ENCODE measurements around the gene RAB26.

Gene RAB26

GRCh38 chr16:2181952-2182351 is 33.5 kb downstream of the RAB26 start:
- no peak for DNase-seq

GRCh38 chr16:2183671-2184070 is 35.2 kb downstream of the RAB26 start:
- DNase-seq = no peak

DNA sequence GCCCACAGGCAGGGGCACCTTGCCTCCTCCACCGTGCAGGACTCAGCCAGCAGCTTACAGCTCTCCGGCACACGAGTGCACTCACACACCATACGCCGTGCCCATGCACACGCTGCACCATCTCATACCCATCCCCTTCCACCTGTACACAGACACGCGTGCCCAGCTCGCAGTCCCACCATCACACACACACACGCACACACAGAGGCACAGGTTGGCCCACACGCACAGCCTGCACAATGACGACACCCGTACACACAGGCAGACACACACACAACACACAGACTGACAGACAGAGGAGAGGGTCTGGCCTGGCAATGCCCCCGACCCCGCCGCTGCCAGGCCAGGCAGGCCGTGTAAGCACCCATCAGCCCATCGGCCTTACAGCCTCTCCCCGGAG is 35.9 kb downstream of the RAB26 start:
- no peak for DNase-seq

DNA sequence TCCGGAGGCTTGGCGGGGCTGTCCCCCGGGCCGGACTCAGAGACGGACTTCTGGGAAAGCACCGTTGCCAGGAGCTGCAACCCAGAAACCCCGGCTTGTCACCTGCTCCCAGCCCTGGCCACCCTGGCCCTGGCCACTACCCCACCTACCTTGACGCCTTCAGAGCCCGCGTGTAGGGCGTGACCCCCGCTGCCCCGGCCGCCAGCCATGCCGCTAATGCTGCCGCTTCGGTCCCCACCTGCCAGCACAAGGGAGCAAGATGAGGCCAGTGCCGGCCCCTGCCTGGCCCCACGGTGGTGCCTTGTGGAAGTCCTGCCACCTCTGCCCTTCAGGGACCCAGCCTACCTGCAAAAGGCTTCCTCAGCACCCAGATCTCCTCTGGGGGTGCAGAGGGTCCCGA is 36.5 kb downstream of the RAB26 start:
- DNase-seq = no peak

DNA sequence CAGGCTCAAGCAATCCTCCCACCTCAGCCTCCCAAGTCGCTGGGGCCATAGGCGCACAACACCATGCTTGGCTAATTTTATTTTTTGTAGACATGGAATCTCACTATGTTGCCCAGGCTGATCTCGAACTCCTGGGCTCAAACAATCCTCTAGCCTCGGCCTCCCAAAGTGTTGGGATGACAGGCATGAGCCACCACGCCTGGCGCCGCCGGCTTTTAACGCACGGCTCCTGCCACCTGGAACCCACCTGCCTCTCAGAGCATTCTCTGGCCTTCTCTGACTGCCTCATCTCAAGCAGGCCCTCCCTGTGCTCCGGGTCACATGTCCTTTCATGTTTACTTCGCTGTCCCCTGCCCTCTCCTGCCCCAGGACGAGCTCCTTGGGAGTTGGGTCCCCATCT is 37.6 kb downstream of the RAB26 start:
- no peak for DNase-seq

- no peak for DNase-seq
Measured at GRCh38 chr16:2186505-2186904, 38.1 kb downstream of the RAB26 start.

- DNase-seq = no peak
Measured at GRCh38 chr16:2187212-2187611, 38.8 kb downstream of the RAB26 start.

GRCh38 chr16:2188395-2188794 is 40.0 kb downstream of the RAB26 start:
- DNase-seq = no peak

DNA sequence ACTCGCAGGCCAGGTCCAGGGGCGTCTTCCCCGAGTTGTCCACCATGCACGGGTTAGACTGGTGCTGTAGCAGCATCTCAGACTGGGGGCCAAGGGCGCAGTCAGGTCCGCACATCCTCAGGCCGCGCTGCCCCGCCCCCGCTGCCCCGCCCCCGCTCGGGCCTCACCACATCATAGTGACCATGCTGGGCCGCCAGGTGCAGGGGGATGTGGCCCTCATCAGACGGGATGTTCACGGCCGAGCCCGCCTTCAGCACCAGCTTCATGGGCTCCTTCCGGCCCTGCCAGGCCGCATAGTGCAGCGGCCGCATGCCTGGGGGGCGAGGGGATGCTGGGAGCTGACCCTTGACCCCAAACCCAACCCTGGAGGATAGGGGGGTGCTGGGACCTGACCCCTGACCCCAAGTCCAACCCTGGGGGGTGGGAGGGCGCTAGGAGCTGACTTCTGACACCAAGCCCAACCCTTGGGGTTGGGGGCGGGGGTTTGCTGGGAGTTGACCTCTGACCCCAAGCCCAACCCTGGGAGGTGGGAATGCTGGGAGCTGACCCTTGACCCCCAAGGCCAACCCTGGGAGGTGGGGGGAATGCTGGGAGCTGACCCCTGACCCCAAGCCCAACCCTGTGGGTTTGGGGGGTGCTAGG is 40.9 kb downstream of the RAB26 start:
- DNase-seq = no peak

DNA sequence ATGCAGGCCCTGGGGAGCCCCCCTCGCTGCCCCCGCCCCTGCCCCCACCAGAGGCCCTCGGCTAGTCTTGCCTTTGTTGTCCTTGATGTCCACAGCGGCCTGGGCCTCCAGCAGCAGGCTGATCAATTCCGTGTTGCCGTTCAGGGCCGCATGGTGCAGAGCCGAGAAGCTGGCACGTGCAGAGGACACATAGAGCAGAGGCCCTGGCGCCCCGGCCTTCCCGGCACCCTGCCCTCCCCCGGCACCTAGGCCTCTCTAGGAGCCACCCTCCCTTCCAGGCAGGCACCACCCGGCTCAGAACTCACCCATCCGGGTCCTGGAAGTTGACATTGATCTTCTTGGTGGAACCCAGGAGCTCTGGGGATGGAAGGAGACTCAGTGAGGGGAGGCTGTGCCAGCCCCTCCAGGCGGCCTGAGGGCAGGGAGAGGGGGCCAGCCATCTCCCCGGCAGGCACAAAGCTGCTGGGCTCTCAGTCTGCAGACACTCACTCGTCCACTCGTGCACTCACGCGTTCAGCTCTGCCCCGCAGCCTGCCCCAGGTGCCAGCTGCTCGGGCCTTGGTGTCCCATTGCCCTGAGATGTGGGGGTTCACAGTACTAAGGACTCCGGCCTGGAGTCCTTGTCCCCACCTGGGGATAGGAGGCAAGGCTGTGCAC is 41.7 kb downstream of the RAB26 start:
- no peak for DNase-seq

GRCh38 chr16:2190659-2191445 is 42.4 kb downstream of the RAB26 start:
- DNase-seq = no peak

DNA sequence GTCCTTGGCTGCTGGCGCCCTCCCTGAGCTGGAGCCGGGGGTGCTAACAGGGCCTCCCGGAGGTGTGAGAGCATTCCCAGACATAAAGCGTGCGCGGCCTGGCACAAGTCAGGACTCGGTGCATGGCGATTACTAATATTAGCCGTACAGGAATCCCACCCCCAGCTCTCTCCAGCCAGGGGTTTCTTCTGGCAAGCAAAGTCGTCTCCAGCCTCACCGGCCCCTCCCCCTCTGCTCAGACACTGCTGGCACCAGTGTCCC is 43.0 kb downstream of the RAB26 start:
- no peak for DNase-seq

GRCh38 chr16:2194166-2194834 is 45.9 kb downstream of the RAB26 start:
- peak; percentile 63 for DNase-seq

- DNase-seq = peak; percentile 75
Measured at GRCh38 chr16:2194852-2195321, 46.5 kb downstream of the RAB26 start.

- no peak for DNase-seq
Measured at GRCh38 chr16:2195322-2196161, 47.1 kb downstream of the RAB26 start.

- DNase-seq = peak; percentile 63
Measured at GRCh38 chr16:2196162-2196980, 47.9 kb downstream of the RAB26 start, which contains the start of gene CASKIN1. Gene CASKIN1, minus strand, starts transcription at chr16:2196605. Its CDS starts 173 bp downstream, at chr16:2196432.

- DNase-seq = no peak
Measured at GRCh38 chr16:2196981-2197511, 48.6 kb downstream of the RAB26 start.

GRCh38 chr16:2197765-2198164 is 49.3 kb downstream of the RAB26 start:
- DNase-seq = no peak

DNA sequence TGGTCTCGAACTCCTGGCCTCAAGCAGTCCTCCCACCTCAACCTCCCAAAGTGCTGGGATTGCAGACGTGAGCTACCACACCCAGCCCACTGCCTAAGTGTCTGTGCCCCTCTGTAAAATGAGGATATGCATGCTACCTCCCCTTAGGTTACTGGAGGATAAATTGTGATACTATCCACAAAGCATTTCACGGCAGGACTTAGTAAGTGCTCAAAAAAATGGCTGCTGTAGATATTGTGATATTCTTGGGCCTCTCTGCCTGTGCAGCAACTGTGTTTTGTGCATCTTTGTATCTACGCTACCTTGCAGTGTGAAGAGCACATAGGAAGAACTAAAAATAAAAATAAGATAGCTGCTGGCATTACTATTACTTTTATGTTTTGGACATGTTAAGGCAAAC is 49.9 kb downstream of the RAB26 start:
- DNase-seq = no peak

GRCh38 chr16:2199095-2199494 is 50.7 kb downstream of the RAB26 start:
- no peak for DNase-seq

DNA sequence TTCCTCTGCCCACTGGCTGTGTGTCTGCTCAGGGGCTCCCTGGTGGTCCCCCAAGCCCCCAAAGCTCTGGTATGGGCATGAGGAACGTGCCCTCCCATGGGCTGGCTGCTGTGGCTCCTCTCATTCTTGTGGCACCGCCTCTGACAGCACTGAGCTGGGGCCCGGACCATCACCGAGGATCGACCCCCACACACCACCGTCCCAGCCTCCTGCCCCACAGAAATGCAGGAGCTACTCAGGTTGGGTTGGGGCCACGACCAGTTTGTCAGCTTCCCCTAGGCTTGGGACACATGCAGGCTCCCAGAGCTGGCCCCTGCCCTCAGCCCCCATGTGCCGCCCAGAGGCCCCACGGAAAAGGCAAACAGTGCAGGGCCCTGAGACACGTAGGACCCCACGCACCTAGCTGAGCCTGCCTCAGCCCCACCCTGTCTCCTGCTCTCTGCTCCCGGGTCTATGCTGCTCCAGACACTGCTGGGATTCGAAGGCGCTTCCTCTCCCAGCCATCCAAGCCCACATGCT is 51.3 kb downstream of the RAB26 start:
- DNase-seq = no peak
